GM18508 (cell line): ENCODE measurements around the gene KNDC1.
"Not testable (repeated sequence)": the region's sequence is repeated elsewhere in the genome, so short reads cannot be mapped to it uniquely, and the experiment has no call there.

Experiments used
- ATAC-seq: cut with Tn5 transposase; IDR thresholded peaks from one replicate; pipeline ENCODE4 v1.9.1; 2021; ENCODE audit warnings: moderate number of reproducible peaks; ENCODE audit not compliant: insufficient read depth, unreplicated experiment

Gene KNDC1

GRCh38 chr10:133214468-133215410, 54.7 kb downstream of the KNDC1 start:
- ATAC-seq, result no peak

DNA sequence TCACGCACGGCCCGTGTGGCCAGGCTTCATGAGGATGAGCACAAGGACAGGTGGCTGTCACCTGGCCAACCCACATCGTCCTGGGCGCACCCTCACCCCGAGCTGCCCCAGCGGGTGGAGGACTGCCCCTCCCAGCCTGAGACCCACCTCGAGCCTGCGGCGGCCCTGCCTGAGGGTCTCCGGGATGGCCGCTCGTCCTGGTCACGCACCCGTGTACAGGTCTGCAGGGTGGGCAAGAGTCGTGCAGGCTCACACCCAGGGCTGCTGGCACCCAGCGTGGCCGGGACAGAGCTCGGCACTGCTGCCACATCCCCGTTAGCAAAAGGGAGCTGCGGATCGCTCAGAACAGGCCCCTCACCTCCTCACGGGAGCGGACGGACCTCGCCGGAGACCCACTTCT, 55.6 kb downstream of the KNDC1 start:
- ATAC-seq, result no peak

DNA sequence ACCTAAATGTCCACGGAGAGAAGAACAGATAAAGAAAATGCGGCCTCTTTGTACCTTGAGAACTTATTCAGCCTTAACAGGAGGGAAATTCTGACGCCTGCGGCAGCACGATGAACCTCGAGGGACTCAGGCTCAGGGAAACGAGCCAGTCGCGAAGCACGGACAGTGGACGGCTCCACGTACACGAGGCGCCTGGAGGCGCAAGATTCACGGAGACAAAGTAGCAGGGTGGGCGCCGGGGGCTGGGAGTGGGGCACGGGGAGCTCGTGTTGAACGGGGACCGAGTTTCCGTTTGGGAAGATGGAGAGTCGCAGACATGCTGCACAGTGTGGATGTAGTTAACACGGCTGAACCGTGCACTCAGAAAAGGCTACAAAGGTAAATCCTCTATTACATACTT, 56.8 kb downstream of the KNDC1 start:
- ATAC-seq, result no peak

GRCh38 chr10:133217800-133218589, 58.0 kb downstream of the KNDC1 start:
- no peak for ATAC-seq

GRCh38 chr10:133218891-133219290, 58.9 kb downstream of the KNDC1 start:
- no peak for ATAC-seq

GRCh38 chr10:133219782-133220181, 59.8 kb downstream of the KNDC1 start:
- no peak for ATAC-seq

DNA sequence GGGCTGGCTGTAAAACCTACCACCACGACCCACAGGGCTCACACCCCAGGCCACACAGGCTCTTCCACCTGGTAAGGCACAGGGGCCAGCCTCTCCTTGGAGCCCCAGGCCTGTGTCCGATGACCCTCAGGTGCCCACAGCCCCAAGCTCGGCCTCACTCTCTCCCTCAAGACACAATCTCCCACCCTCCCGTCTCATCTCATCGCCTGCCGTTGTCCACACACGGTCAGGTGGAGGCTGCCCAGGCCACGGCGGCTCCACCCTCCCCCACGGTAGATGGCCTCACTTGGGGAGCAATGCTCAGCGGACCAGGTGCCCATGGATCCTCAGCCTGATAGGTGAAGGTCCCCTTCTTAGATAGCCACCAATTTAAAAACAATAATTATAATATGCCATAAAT, 61.3 kb downstream of the KNDC1 start:
- ATAC-seq, result no peak

DNA sequence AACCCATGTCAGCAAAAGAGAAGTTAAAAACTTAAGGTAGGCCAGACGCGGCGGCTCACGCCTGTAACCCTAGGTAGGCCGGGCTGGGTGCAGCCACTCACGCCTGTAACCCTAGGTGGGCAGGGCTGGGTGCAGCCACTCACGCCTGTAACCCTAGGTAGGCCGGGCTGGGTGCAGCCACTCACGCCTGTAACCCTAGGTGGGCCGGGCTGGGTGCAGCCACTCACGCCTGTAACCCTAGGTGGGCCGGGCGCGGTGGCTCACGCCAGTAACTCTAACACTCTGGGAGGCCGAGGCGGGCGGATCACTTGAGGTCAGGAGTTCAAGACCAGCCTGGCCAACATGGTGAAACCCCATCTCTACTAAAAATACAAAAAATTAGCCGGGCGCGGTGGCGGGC, 61.7 kb downstream of the KNDC1 start:
- not testable (repeated sequence) for ATAC-seq

- ATAC-seq, result no peak
Observed at GRCh38 chr10:133224076-133224475, 64.1 kb downstream of the KNDC1 start.

DNA sequence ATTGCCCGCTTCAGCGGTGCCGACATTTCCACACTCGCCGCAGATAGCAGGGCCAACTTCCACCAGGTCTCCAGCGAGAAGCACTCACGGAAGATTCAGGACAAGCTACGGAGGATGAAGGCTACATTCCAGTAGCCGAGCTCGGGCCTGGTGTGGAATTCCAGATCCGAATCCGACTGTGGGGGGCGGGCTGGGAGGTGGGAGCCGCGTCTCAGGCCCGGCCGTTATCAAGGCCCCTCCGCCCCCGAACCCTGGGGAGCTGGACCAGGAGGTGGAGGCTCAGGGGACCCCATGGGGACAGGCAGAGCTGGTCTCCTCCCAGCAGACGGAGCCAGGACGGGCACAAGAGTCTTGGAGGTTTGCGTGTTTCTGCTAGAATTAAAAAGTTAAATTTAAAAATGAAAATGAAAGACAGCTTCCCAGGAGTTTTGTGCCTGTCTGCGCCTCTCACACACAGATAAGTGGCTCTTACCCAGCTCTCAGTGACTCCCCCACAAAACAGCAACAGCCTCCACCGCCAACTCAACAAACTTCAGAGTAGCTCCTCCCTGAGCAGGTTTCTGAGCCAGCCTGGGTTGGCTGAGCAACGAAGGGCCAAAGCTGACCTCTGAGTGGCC, 64.8 kb downstream of the KNDC1 start:
- ATAC-seq, result no peak

- ATAC-seq, result no peak
Observed at GRCh38 chr10:133225707-133226191, 65.7 kb downstream of the KNDC1 start.

DNA sequence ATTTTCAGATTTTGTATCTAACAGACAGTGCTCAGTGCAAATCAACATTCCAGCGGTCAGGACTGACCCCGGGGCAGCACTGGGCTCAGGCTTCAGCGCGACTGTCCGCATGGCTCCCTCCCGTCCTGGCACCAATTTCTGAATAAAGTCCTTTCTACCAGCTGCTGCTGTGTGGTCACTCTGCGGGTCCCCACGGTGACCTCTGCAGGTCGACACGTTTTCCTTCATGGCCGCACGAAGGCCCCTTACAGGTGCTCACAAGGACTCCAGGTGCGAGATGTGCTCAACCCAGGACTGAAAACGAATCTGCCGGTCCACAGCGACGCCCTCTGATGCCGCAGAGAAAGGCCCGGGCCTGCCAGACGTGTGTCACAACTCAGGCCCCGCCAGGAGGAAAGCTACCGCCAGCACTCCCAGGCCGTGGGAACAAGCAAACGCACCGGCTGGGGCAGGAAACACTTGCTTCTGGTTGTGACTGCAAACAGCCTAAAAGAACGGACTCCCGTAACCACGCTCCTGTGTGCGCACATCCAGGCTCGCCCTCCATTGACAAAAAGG, 66.3 kb downstream of the KNDC1 start:
- ATAC-seq, result no peak

DNA sequence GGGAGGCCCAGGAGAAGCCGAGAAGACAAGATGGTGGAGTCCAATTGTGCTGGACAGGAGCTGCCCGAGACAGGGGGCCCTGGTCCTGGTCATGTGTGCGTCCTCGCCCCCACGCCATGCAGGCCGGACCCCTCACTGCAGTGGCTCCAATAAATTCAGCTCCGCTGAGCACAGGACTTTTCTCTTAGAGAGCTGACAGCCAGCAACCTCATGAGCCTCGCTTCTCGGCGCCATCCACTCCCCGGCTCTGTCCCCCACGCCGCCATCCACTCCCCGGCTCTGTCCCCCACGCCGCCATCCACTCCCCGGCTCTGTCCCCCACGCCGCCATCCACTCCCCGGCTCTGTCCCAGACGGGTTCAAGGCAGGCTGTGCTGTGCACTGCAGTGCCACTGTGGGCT, 67.2 kb downstream of the KNDC1 start:
- ATAC-seq, result no peak

DNA sequence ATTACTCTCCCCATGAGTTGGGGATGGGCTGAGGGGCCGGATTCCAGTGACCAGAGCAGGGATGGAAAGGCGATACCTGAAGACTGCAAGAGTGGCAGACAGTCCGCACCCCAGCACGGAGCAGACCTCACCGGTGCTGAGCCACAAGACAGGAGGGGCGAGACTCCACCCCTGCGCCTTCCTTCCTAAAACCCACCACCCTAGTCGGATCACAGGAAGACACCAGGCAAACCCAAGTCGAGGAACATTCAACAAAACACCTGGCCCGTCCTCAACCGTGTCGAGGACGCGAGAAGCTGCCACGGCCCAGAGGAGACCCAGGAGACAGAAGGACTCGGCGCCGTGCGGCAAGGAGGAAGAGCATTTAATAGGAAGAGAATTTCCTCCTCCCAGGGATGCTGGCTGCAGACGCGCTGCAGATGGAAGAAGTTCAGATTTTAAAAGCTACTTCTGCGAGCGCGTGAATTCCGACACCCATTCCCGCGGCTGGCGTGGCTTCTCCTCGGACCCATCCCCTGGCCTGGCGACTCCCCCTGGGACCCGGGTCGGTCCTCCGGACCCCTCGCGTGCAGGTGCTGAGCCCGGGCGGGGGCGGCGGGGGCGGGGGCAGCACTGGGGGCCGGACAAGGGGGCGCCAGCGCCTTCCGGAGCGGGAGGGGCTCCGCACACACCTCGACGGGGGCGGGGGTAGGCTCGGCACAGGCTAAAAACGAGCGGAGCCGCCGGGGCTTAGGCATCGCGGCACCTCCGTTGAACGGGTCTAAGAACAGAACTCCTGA, 69.4 kb downstream of the KNDC1 start:
- no peak for ATAC-seq

GRCh38 chr10:133230044-133230361, 70.0 kb downstream of the KNDC1 start, which contains the start of gene UTF1:
Gene UTF1, plus strand, starts transcription at chr10:133230217. Its CDS starts 72 bp downstream, at chr10:133230289.
- ATAC-seq, result no peak

DNA sequence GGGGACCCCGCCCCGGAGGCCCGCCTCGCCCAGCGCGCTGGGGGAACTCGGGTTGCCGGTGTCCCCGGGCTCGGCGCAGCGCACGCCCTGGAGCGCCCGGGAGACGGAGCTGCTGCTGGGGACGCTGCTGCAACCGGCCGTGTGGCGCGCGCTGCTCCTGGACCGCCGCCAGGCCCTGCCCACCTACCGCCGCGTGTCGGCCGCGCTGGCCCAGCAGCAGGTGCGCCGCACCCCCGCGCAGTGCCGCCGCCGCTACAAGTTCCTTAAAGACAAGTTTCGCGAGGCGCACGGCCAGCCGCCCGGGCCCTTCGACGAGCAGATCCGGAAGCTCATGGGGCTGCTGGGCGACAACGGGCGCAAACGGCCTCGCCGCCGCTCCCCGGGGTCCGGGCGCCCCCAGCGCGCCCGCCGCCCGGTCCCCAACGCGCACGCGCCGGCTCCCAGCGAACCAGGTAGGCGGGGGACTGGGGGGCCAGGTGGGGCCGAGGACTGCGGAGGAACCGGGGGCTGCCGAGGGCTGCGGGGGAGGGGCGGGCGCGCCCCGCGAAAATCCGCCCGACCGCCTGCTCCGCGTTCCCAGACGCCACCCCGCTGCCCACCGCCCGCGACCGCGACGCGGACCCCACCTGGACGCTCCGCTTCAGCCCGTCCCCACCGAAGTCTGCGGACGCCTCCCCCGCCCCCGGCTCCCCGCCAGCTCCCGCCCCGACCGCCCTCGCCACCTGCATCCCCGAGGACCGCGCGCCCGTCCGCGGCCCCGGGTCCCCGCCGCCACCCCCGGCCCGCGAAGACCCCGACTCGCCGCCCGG, 70.6 kb downstream of the KNDC1 start:
- ATAC-seq, result no peak

DNA sequence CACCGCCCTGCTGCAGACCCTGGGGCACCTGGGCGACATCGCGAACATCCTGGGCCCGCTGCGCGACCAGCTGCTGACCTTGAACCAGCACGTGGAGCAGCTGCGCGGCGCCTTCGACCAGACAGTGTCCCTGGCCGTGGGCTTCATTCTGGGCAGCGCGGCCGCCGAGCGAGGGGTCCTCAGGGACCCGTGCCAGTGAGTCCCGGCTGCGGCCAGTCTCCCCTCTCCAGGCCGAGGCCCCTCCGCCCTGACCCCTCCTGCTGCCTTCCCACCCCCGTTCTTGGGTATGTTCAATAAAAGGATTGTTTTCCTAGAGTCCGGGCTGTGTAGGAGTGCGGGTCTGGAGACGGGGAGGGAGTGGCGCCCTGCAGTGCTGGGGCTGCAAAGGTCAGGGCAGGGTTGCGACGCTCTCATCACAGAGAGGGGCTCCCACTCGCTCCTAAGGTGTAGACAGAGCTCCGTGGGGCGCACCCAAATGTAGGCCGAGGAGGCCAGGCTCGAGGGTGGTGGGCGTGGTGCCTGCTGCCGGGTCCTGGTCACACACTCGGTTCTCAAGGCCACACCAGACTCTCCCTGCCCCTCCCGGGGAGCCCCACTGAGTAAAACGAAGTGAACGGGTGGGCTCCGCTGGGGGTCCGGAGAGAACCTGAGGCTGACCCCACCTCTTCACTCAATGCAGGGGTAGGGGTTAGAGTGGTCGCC, 71.4 kb downstream of the KNDC1 start:
- ATAC-seq, result no peak

DNA sequence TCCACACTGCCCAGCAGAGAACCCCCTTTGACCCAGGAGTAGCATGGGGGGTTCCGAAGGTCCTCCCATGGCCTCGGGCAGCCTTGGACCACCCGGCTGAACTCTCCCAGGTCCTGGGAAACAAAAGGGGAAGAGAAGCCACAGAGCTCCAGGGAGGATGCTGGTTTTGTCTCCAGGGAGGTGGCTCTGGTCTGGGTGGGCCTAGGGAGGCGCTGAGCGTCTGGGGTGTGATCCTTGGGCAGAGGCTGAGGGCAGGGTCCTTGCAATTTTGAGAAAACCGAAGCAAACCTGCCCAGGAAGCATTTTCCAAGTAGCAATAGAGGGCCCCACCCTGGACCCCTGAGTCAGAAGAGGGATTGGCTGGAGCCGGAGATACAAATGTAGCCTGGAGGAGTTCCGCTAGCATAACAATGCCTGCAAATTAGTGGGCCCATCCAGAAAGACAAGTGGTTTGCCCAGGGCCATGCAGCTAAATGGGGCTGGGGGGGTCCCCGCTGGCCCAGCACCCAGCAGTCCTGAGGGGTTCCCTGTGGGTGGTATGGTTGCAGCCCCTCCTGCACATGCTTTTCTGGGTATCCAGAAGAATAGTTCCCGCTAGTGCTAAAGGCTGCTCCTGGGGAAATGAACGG, 72.0 kb downstream of the KNDC1 start:
- no peak for ATAC-seq
